ENCODE results near the gene PIEZO1.

- TF ChIP-seq EZH2 (IDR thresholded peaks at IDR 0.05; ENCODE audit: borderline replicate concordance, low read length), result no peak
- no peak for TF ChIP-seq CTCF (conservative IDR thresholded peaks at IDR 0.05 in 1 of 2, IDR thresholded peaks at IDR 0.05 in 1 of 2; ENCODE audit: extremely low read depth in 1 of 2, insufficient read depth in 1 of 2, low read depth in 1 of 2, low read length in 2 of 2)
Measured at GRCh38 chr16:88807626-88808453, 22.8 kb upstream of the PIEZO1 start.

Data from mammary epithelial cell (primary cell).